GM12878 (cell line): ENCODE measurements around the gene BCAS3. TPM values are rescaled to one million over a fixed set of nuclear protein-coding genes. Genes with fewer than 3 reads are reported as not detected.

Experiments used
- ATAC-seq: fragments of 200-7000 bp; cut with Tn5 transposase; 3 replicates; pipeline ENCODE4 v1.9.1; 2020; ENCODE audit warnings: mild to moderate bottlenecking, moderate library complexity
- BruUV-seq: library from RNA; stranded (reverse); fragments of 400-500 nt; replicated peaks from 2 replicates; lab custom pipeline; 2021; lab: Mats Ljungman, UMichigan
- CTCF ChIA-PET: fragments of 300-600 bp; sonication (Branson Sonifier 250); formaldehyde crosslinking; extraction: SDS; loops from one replicate; lab custom pipeline; 2021; ENCODE audit warnings: inconsistent platforms; lab: Yijun Ruan, JAX
- POLR2A ChIA-PET: fragments of 350-600 bp; formaldehyde crosslinking; extraction: SDS; loops from one replicate; lab custom pipeline; 2021; ENCODE audit warnings: inconsistent platforms; lab: Charles Lee
- RAD21 ChIA-PET: fragments of 300-600 bp; sonication (Branson Sonifier 250); formaldehyde crosslinking; loops from one replicate; lab custom pipeline; 2023; ENCODE audit warnings: antibody characterized with exemption; ENCODE audit not compliant: unreplicated experiment; lab: Charles Lee
- SMC1A ChIA-PET: fragments of 300-600 bp; sonication (Branson Sonifier 250); formaldehyde crosslinking; loops from one replicate; lab custom pipeline; 2023; ENCODE audit not compliant: unreplicated experiment, uncharacterized antibody; lab: Charles Lee
- DNase-seq: peaks from one replicate; pipeline ENCODE4 v3.0.0-alpha.2; 2011; ENCODE audit warnings: low read depth, low spot score
- FAIRE-seq: peaks from 3 replicates; lab custom pipeline; 2011; peaks lifted over from hg19 to GRCh38; lab: Jason Lieb, UNC
- H2AFZ ChIP-seq: 2 replicates; pipeline ENCODE4 v1.6.0; 2011; ENCODE audit warnings: low read depth, low read length, control low read depth; ENCODE audit not compliant: control insufficient read depth
- H3K27ac ChIP-seq: 2 replicates; pipeline ENCODE4 v1.5.1; 2011; ENCODE audit warnings: control low read depth; ENCODE audit not compliant: control insufficient read depth, insufficient read depth
- H3K27me3 ChIP-seq, 2 experiments: replicated peaks in 1 of 2; 2 replicates each; pipeline versions ENCODE4 v1.6.0 to v1.6.1; 2011; ENCODE audit warnings: low read length in 1 of 2; ENCODE audit not compliant: control insufficient read depth in 2 of 2, insufficient read depth in 2 of 2
- H3K36me3 ChIP-seq, 2 experiments: 2 replicates each; pipeline ENCODE4 v1.5.1; 2011; ENCODE audit warnings: low read length in 1 of 2; ENCODE audit not compliant: control insufficient read depth in 2 of 2, insufficient read depth in 2 of 2
- H3K4me1 ChIP-seq: 2 replicates; pipeline ENCODE4 v1.6.1; 2011; ENCODE audit warnings: mild to moderate bottlenecking, low read length, moderate library complexity, mixed read lengths; ENCODE audit not compliant: control insufficient read depth, insufficient read depth
- H3K4me2 ChIP-seq: 2 replicates; pipeline ENCODE4 v1.6.0; 2011; ENCODE audit warnings: control low read depth; ENCODE audit not compliant: control insufficient read depth, insufficient read depth
- H3K4me3 ChIP-seq: fragments of 200-600 bp; sonication (generic); 2 replicates; pipeline ENCODE4 v1.5.1; 2016
- H3K79me2 ChIP-seq: 2 replicates; pipeline ENCODE4 v1.6.0; 2011; ENCODE audit warnings: low read length; ENCODE audit not compliant: control insufficient read depth, insufficient read depth
- H3K9ac ChIP-seq: 2 replicates; pipeline ENCODE4 v1.8.0; 2011; ENCODE audit warnings: low read length, control low read depth, mixed read lengths; ENCODE audit not compliant: control insufficient read depth, insufficient read depth
- H3K9me3 ChIP-seq: replicated peaks from 3 replicates; pipeline ENCODE4 v1.5.1; 2011; ENCODE audit warnings: mild to moderate bottlenecking, low read length; ENCODE audit not compliant: control insufficient read depth, insufficient read depth
- H4K20me1 ChIP-seq: 2 replicates; pipeline ENCODE4 v1.6.0; 2011; ENCODE audit not compliant: control insufficient read depth, insufficient read depth
- NFXL1 ChIP-seq: fragments of 450-650 bp; IDR thresholded peaks from 2 replicates; pipeline ENCODE4 v1.6.1; 2017; ENCODE audit warnings: antibody characterized with exemption, mild to moderate bottlenecking, borderline replicate concordance
- ZNF592 ChIP-seq: fragments of 450-650 bp; IDR thresholded peaks from 2 replicates; pipeline ENCODE4 v1.6.1; 2017; ENCODE audit warnings: mild to moderate bottlenecking, moderate library complexity
- WGBS: methylation state at CpG from one replicate; pipeline ENCODE4 v1.1.6; 2016; ENCODE audit warnings: low lambda C conversion rate; ENCODE audit not compliant: insufficient replicate concordance, insufficient coverage; ENCODE audit errors: missing lambda C conversion rate; 5-methylcytosine and 5-hydroxymethylcytosine counted together
- in situ Hi-C: fragments of 300-500 bp; cut with MboI; formaldehyde crosslinking; loops from 9 replicates; pipeline ENCODE4 v1.14.3; 2018; ENCODE audit warnings: mixed read lengths
- intact Hi-C: fragments of 100-400 bp; cut with micrococcal nuclease; formaldehyde crosslinking; loops from one replicate; pipeline ENCODE4 v1.14.2; 2022; ENCODE audit not compliant: unreplicated experiment
- polyA plus RNA-seq, 11 experiments: library from polyadenylated mRNA; depleted of rRNA in 4 of 11; unstranded in 6 of 11; stranded (reverse) in 5 of 11; fragments of >200 nt; fragmentation: Nextera tagmentation in 4 of 11; fragmentation: Illumina TruSeq in 1 of 11; extraction: Ambion mirVana in 4 of 11; extraction: Trizol in 1 of 11; gene quantifications; 1 replicate in 1 of 11; 2 replicates in 10 of 11; pipeline versions ENCODE4 v1.2.1 to v1.2.3, GENCODE V29; 2011 to 2016; ENCODE audit warnings: inconsistent platforms in 2 of 11, missing spikeins in 2 of 11, low read depth in 1 of 11
- total RNA-seq, 4 experiments: library from RNA; depleted of rRNA in 3 of 4; stranded (reverse); fragments of >200 nt in 3 of 4; fragmentation: Illumina TruSeq in 1 of 4; extraction: Trizol in 1 of 4; gene quantifications; 2 replicates each; pipeline versions ENCODE4 v1.2.1 to v1.2.3, GENCODE V29; 2013 to 2021

BCAS3 gene
- total and polyA plus RNA-seq, 10 of the 15 experiments (the other 5 are each of a cell fraction or from before 2014, with no cell fraction given), result 2.1 to 11.0 (median 6.6) TPM

GRCh38 chr17:61419496-61420046, 741.9 kb downstream of the BCAS3 start:
- intact Hi-C loops, result loop anchor here (5.0 kb wide), 1 partner anchor 688 kb away; no protein-coding TSS in a partner anchor
- CTCF ChIA-PET, result interaction anchor here (1.4 kb wide), 1 partner anchor 26 kb away, joined by 4 read pairs; no protein-coding TSS in a partner anchor
- no peak for FAIRE-seq

More at GRCh38 chr17:61419496-61420046, 741.9 kb downstream of the BCAS3 start:
- H3K9ac ChIP-seq, result no peak overlapping the region
- RAD21 ChIA-PET, result no interaction called here
- H3K4me3 ChIP-seq, result no peak overlapping the region
- DNase-seq (no peak), ATAC-seq (no peak)
- peaks cover 0 to 2% of the 10 kb centered on the region in 2 experiments; a peak in 1 of 4 replicates for H3K27me3 ChIP-seq
- H3K4me2 ChIP-seq, result no peak overlapping the region
- no peaks in the 10 kb centered on the region for H3K9me3 ChIP-seq
- SMC1A ChIA-PET, result interaction anchor here (1.0 to 1.5 kb wide), 2 partner anchors 129 to 417 kb away, joined by 3 to 5 read pairs; no protein-coding TSS in a partner anchor
- POLR2A ChIA-PET, result no interaction called here
- H2AFZ ChIP-seq, result no peak overlapping the region
- TF ChIP-seq ZNF592, result no peak
- TF ChIP-seq NFXL1, result peak; percentile 48; the same call in 1 of the 2 replicates
- in situ Hi-C loops, result loop anchor here (5.0 to 10.0 kb wide), 3 partner anchors 133 to 685 kb away; no protein-coding TSS in a partner anchor
- H3K27ac ChIP-seq, result no peak overlapping the region
- 42% methylated on average over 8 of the region's 8 CpGs for WGBS
- no peaks in the 10 kb centered on the region for H3K36me3 ChIP-seq
- no TSS peak for BruUV-seq
- no peaks in the 10 kb centered on the region for H3K79me2 ChIP-seq
- H3K4me1 ChIP-seq, result no peaks in the 10 kb centered on the region
- no peaks in the 10 kb centered on the region for H4K20me1 ChIP-seq
